Ammon's horn (tissue), 1 donor: ENCODE data around the gene PBX1.

Experiments
- DNase-seq: peaks from one replicate; pipeline ENCODE4 v3.0.0-alpha.2; 2016; ENCODE audit warnings: low spot score

Gene PBX1

DNA sequence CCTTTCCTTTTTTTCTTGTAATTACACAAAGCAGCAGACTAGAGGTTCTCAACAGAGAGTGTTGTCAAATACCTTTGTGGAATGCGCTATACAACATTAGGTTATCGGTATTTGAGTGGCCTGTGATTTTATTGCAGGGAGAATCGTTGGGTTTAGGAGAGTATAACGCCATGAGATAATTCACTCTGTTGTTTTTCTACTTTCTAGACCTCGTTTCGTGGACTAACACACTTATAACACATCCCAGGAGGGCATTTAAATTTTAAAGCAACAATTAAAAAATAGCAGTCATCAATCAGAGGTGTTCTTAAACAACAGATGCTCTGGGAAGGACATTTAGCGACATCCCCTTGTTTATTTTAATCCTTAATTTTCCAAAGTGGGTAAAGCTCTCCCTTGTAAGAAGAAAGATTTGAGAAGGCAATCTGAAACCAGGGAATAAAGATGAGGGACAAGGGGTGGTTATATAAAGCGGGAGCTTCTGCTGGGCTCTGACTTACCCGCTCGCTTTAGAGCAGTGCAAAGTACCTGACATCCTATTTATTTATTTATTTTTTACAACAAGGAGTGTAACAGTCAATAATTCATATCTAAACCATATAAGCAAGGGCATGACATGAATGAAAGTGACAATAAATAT lies 4.9 kb downstream of the PBX1 start:
- no peak for DNase-seq

DNA sequence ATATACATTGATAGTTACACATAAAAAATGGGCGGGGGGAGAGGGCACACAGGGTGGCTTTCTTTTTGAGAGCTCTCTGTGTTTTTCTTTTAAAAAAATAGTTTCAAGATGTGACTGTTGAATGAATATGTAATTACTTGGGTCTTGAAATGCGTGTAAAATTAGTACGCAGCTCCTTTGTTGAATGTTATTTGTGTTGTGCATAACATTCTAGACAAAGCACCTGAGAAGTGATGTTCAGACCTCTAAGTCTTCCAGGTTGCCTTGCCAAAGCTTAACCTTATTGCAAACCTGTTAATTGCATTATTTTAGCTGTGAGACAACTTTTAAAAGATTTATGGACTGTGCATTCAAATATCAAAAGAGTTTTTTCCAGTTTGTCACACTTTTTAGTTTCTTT lies 5.4 kb downstream of the PBX1 start:
- DNase-seq = no peak

DNA sequence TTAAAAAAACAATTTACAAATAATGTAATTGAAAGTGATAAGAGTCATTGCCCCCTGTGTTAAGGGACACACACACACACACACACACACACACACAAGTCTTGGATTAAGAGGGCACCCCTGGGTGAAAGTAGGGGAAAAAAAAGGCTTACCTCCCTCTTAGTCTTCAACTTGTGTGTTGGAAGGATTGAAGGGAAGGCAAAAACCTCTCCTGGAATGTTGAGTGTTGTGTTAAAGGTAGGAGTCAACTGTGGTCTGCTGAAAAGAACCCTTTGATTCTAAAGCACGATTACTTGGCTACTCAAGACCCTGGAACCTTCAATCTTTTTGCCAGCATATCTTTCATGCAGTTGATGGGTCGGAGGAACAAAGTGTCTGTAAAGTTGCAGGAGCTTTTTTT lies 6.4 kb downstream of the PBX1 start:
- no peak for DNase-seq

DNA sequence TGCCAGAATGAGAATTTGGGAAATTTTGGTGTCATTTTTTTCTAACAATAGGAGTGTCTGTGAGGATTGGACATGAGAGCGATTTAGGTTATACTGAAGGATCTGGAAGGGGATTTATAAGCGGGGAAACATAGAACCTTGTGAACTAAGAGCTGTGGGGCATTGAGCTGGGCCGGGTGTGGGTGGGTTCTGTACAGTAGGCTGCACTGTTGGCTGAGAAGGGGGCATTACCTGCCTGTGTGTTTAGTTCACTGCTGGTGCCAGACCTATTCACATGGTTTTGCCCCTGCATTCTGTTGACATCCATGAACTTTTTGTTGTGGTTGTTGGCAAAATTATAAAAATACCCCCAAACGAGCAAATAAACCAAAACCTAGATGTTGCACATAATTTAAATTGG lies 8.8 kb downstream of the PBX1 start:
- no peak for DNase-seq

DNA sequence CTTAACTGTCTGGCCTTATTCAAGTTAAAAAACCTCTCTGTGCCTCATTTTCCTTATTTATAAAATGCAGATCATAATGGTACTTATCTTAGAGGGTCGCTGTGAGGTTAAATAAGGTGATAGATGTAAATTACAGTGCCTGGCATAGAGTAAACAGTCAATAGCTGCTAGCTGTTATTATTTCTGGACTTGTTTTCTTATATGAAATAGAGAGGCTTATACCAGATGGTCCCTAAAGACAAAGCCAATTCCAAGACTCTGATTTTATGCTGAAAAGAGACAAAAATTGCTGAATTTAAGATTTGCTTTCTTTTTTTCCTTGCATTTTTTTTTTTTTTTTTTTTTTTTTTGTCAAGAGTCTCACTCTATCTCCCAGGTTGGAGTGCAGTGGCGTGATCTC lies 10.3 kb downstream of the PBX1 start:
- no peak for DNase-seq

DNA sequence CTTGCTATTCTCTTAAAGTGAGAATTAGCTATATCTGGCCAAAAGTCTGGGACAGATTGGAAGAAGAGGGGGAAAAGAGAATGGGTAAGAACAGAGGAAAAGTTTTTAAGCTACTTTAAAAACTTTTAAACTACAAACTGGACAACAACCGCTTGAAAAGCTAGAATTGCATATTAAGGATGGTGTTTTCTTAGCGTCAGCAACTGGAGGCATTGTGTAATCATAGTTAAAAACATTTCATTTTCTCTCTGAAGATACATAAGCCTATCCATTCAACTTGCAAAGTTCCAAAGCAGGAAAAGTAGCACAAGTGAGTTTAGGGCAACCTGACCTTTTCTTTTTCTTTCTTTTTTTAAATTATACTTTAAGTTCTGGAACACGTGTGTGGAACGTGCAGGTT lies 10.9 kb downstream of the PBX1 start:
- DNase-seq = no peak

DNA sequence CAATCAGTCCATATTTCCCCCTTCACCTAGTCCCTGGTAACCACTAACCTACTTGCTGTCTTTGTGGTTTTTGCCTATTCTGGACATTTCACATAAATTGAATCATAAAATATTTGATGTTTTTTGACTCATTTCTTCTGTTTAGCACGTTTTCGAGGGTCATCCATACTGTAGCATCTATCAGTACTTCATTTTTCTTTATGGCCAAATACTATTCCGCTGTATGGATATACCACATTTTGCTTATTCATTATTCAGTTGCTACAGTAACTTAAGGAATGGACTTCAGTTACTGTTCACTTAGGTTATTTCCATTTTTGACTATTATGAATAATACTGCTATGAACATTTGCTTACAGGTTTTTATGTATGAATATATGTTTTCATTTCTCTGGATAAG lies 12.3 kb downstream of the PBX1 start:
- no peak for DNase-seq

DNA sequence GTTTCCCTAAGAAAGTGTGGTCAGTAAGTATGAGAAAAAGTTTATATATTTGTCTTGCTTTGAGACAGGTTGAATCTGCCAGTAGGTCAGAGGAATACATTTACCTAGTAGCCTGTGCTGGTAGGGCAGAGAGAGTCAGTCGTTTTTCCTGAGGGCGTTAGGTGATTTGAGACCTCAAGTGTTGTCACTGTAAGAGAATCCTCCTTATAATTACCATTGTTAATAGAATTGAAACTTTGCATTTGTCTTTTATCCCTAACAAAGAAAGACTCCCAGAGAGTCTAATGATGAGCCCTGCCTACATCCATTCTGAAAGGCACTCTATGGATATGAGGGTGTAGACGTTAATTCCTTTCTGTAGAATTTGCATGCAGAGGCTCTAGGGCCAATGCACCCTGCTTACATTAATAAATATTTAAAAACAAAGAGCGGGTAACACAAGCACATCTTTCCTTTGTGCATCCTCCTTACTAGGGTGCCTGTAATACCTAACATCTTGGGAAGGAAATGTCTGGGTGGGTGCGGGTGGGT lies 16.4 kb downstream of the PBX1 start:
- no peak for DNase-seq

DNA sequence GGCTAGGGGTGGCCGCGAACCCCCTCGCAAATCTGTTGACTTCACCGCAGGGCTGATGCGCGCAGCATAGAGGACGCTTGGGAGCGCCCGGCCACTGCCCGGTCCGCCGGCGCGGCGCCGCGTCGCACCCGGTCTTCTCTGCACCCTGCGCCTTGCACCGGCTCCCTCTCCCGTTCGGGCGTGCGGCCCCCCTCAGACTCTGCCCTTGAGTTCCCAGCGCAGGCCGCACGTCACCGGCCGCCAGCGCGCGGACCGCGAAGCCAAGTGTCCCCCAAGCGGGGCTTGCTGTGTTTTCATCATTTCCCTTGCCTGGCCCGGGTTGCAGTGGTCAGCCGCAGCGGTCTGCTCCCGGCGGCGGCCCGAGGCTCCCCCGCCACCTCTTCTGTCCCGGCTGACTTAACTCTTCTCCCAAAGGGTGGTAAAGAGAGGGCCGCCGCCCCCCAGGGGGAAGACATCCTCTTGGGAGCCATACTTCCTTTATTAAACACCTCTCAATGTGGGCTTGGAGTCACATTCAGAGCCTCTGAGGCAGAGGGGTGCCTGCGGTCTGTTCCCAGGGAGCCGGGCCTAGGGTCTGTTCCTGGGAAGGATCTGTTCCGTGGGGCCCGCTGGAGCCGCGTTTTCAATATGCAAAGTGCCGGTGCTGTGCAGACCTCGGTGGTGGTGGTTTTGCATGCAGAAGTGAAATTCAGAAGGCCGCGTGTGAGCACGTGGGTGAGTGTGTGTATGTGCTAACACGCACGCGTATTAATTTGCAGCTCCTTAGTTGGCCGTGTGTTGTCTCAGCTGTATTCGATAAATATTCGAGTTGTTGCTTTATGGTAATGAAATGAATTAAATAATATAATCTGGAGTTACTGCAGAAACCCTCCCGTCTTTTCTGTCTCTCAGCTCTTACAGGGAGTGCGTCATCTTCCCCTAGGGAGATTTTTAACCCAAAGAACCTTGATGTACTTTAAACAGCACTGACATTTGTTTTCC lies 17.6 kb downstream of the PBX1 start:
- DNase-seq = peak; percentile 51

DNA sequence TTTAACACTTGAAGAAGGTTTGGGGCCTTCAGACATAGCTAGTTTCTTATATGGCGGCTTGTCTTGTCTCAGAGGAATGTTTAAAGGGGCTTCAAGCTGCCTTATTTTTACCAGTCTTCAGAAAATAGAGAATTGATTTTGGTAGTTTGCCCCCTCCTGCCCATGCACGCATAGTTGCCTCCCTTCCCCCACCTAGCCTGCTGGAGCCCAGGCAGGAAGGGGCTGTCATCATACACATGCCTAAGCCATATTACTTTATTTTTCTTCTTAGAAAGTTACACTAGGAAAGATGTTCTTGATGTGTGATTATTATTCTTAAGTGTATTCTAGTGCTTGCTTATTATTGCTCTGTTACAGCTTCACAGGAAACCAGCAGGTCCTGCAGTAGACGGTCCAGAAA lies 18.3 kb downstream of the PBX1 start:
- DNase-seq = no peak

DNA sequence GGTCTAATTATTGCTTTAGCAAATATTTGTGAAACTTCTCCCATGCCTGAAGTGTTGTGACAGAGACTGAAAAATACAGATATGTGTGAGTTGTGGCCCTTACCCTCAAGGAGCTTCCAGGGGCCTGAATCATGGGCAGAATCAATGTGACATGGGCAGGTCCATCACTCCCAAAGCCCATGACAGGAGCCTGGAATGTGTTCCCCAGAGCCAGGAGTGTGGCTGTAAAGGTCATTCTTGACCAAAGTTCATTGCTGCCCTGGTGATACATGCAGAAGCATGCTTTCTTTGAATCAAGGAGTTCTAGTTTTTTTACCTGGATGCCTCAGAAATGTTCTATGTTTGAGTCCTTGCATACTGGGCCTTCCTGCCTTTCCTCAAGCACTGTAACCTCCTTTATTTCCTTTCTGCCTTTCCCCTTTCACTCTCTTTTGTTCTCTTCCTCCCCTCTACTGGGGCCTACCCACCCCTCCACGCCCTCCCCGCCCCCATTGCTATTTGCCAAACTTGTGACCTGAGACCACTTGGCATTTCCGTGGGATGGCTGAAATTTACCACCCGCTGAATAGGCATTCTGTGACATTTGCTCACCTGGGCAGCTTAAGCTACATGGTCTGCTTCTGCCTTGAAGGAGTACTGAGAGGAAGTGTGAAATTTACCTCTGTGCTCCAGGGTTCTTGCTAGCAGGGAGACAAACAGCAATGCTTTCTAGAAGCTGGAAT lies 19.7 kb downstream of the PBX1 start:
- no peak for DNase-seq

DNA sequence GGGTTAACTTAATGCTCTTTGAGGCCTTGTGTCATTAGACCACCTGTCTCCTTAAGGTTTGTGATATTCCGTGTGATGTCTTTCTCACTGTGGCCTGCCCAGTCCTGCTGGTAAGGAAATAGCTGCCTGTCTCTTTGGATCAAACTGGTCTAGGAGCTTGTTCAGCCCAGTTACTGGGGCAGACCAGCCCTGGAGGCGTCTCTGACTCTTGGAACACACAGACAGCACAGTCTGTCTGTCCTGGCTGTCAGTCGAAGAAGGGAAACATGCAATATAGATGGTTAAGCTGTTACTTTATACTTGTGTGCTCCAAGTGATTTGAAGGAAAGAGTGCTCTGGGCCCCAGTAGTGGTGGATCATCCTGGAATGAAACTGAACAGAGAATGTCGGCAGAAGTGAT lies 20.4 kb downstream of the PBX1 start:
- DNase-seq = no peak

DNA sequence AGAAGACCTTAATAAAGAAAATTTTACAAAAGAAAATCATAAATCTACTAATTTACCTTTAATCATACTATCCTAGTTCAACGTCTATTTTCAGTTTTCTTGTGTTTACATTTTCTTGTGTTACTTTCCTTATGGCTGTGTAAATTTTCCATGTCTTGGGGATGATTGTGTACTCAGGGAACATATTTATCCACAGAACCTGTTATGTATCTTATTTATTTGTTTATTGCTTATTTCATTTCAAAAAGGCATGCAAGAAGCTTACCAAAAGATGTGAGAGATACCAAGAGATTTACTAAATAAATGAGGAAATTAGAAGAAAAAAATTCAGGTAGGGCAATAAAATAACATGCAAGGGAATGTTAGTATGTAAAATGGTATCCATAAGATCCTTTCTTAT lies 22.8 kb downstream of the PBX1 start:
- DNase-seq = no peak

DNA sequence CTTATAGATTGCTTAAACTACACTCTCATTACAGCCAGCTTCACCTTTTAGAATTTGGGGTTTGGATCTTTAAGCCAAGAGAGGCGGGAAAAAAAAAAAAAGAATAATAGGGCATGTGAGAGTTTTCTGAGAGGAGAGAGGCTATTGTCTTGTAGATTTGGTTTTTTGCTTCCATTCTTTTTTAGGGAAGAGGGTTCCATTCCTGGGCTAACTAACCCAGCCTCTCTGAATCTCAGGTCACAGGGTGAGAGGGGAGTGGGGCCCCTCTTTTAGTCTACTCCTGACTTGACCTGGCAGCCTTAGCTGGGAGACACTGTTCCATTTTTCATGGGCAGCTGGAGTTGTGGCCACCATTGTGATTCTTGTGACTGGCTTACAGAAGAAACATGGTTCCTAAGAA lies 24.2 kb downstream of the PBX1 start:
- no peak for DNase-seq

DNA sequence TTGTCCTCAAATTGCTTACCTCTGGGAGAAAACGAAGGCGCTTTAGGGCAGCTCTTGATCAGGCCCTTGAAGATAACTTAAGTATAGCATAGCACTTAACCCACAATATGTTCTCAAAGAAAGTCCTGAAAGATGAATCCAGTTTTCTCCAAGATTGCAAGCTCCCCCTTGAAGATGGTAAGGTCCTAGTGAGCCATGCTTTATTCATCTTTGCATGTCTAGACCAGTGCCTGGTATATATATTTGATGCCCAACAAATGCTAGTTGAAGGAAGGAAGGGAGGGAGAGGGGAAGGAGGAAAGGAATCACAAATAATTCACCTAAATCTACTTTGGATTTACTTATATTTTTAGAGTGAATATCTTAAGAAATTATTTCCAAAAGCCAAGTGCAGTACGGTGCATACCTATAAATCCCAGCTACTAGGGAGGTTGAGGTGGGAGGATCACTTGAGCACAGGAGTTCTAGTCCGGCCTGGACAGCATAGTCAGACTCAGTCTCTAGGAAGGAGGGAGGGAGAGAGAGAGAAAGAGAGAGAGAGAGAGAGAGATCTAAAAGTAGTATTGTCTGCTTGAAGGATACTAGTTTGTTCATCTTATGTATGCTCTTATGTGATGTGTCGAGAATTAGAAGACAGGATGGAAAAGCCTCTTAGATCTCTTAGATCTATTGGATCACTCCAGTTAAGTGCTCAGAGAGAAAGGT lies 25.0 kb downstream of the PBX1 start:
- DNase-seq = no peak

DNA sequence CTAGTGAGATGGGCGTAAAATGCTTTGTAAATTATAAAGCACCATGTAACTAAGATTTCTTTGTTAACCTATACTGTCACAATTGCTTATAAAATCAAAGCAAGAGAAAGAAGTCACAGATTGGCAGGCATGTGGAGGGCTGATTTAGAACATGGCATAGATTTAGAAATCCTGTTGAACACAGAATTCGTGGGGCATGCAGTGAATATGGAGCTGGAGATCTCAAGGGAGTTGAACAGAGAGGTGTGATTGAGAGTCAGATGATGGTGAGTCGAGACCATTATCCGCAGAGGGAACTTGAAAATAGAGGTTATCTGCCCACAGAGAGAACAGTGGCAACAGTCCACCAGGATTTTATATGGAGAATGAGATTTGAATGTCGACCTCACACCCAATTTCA lies 27.6 kb downstream of the PBX1 start:
- DNase-seq = no peak

DNA sequence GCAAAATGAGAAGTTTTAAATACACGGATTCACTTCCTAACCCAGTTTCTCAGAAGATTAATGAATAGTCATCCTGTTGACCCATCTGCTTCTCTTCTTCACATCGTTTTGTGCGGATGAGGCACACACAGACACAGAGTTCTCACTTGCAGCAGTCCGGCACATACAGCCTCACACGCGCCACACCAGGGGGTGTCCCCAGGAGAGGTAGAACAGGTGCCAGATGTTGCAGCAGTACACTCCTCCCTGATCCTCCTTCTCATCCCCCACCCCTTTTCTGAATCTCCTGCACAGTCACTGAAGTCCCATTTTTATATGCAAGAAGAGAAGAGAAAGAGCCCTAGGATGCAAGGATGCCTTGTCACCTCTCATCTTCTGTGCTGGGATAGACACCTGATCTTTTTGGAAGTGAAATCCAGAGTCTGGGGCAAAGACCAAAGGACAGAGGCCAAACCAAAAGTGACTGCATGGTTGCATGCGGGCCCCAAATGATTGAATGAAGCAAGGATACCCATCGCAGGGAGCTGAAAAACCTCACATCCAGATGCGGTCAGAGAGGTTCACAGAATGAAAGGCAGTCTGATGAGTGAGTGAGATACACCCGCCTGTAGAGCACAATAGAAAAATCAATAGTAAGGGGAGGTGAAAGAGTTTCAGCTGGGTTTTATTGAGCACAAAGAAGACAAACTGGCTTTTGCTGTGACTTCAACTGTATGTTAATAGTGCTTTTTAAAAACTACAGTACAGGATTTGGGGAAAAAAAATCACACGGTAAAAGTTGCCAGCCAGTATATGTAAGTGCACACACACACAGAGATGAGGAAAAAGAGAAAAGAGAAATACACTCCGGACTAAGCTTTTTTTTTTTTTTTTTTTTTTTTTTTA lies 28.9 kb downstream of the PBX1 start:
- DNase-seq = no peak

DNA sequence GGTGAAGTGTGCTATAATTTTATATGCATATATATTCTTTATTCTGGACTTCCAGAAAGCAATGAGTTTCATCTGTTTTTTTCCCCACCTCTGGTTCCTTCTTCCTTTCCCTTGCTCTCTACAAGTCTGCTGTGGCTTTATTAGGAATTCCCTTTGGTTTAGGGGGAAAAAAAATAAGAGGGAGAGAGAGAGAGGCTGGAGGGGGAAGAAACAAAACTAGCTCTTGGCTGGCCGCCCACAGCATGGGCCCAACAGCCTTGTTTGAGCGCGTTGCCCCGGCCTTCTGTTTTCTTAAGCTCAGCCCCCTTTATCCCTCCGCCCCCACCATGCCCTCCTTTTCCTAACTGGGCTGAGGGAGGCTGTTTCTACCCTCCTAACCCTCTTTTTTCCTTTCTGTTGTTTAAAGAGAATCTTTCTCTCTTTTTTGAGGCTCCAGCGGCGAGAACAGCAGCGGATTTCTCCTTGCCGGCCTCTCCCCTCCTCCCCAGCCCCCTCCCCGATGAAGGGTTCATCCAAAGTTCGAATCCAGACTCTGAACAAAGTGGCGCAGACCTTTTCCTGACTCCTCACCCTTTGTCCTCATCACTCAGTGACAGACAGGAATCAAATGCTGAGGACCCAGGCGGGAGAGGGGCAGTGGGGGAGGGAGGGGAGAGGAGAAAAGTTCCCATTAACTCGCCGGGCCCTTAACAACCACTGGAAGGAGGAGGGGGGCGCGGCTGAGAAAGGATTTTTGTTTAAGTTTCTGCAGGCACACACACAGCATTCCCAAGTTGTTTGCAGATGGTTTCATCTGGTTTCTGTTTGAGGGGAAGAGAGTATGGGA lies 29.7 kb downstream of the PBX1 start:
- peak; percentile 77 for DNase-seq

DNA sequence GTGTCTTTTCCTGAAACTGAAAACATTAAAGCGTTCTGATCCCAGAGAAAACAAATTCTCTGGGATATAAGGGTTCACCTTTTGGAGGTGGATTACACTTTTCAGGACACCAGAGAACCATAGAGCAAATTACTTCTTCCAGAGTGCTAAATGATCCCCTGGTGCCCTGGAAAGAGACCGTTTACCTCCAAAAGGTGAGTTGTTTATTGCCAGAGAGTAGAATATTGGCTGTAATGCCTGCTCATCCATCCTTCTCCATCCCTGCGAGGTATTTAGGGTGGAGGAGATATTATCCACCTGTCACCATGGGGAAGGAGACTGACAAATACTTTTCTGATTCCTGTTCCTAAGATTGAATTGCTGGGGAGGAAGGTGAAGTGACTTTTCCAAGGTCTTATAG lies 30.4 kb downstream of the PBX1 start:
- DNase-seq = no peak

DNA sequence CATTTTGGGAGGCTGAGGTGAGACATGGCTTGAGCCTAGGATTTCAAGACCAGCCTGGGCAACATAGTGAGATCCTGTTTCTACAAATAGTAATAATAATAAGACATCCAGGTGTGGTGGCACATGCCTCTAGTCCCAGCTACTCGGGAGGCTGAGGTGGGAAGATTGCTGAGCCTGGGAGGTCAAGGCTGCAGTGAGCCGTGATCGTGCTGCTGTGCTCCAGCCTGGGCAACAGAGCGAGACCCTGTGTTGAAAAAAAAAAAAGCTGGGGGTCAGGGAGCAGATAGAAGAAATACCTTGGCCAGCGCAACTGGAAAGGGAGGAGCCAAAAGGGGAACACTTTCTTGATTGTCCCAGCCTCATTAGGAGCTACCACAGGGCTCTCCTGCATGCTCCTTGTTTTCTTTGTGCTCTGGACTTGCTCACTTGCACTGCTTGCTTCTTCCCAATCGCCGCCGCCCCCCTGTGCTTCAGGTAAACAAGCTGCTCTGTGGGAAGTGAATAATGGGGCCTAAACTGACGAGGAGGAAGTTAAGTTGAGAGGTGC lies 31.1 kb downstream of the PBX1 start:
- DNase-seq = no peak
